Measurements from ENCODE around the gene MAN1A1. TPM values are rescaled to one million over a fixed set of nuclear protein-coding genes. Genes with fewer than 3 reads are reported as not detected.

Gene MAN1A1
- total and polyA plus RNA-seq, 2 of the 8 experiments (the other 6 are each of a cell fraction or from before 2014, with no cell fraction given): 1.8 to 5.4 TPM

GRCh38 chr6:119289651-119290050 lies 59.9 kb downstream of the MAN1A1 start:
- ChIA-PET CTCF (ENCODE audit: partially characterized antibody) (interaction anchor here (0.8 to 1.2 kb wide), 2 partner anchors 11 to 26 kb away, joined by 3 to 4 read pairs; no protein-coding TSS in a partner anchor), POLR2A (ENCODE audit: partially characterized antibody) (no interaction called here)
- Histone ChIP-seq H3K14ac (ENCODE audit: insufficient read length) (no peak overlapping the region), H2AK5ac (ENCODE audit: low read depth, low read length) (no peak overlapping the region), H3K56ac (replicated peaks; ENCODE audit: insufficient read length, low read depth, low read length) (no peak overlapping the region), H3K4ac (replicated peaks; ENCODE audit: insufficient read length, low read depth, low read length) (no peak overlapping the region), H4K5ac (ENCODE audit: insufficient read length, low read depth, low read length) (no peak overlapping the region), H3K18ac (ENCODE audit: extremely low read depth, low read length) (no peak overlapping the region), H3K4me1 (replicated peaks in 1 of 4; ENCODE audit: control insufficient read depth in 3 of 4, insufficient read depth in 4 of 4, low read length in 3 of 4) (no peaks in the 10 kb centered on the region; a peak in 2 of 7 replicates), H3K79me2 (ENCODE audit: control insufficient read depth in 1 of 2, insufficient read depth in 2 of 2, low read length in 2 of 2) (no peaks in the 10 kb centered on the region), H3K79me1 (ENCODE audit: low read depth, low read length) (no peaks in the 10 kb centered on the region), H3K36me3 (ENCODE audit: control insufficient read depth in 2 of 4, insufficient read depth in 4 of 4, low read length in 3 of 4) (no peaks in the 10 kb centered on the region), H3K23ac (ENCODE audit: insufficient read length) (no peak overlapping the region), H4K8ac (ENCODE audit: extremely low read depth, insufficient read depth, low read length) (no peak overlapping the region), H4K91ac (replicated peaks; ENCODE audit: insufficient read length, low read length) (no peak overlapping the region), H2BK20ac (ENCODE audit: low read length) (no peak overlapping the region), H3K9ac (replicated peaks in 1 of 4; ENCODE audit: extremely low read depth in 1 of 4, low read depth in 3 of 4, low read length in 3 of 4) (no peak overlapping the region), H2BK12ac (ENCODE audit: low read depth, low read length) (no peak overlapping the region), H2BK5ac (ENCODE audit: low read depth, low read length) (no peak overlapping the region), H3K27me3 (replicated peaks in 1 of 4; ENCODE audit: control insufficient read depth in 3 of 4, extremely low read depth in 1 of 4, insufficient read depth in 3 of 4, low read length in 3 of 4) (no peaks in the 10 kb centered on the region), H3K9me3 (ENCODE audit: insufficient read depth in 2 of 2, low read depth in 1 of 2, low read length in 1 of 2) (no peaks in the 10 kb centered on the region), H4K20me1 (replicated peaks in 1 of 2; ENCODE audit: control insufficient read depth in 1 of 2, insufficient read depth in 2 of 2, low read length in 2 of 2) (no peaks in the 10 kb centered on the region), H3K4me3 (ENCODE audit: extremely low read depth in 1 of 4, insufficient read depth in 2 of 4, low read depth in 3 of 4, low read length in 4 of 4) (no peak overlapping the region), H2BK120ac (replicated peaks; ENCODE audit: low read depth, low read length) (no peak overlapping the region), H3K23me2 (ENCODE audit: low read depth, low read length) (no peaks in the 10 kb centered on the region), H2AFZ (ENCODE audit: low read length) (no peak overlapping the region), H3K4me2 (ENCODE audit: insufficient read depth in 1 of 2, low read depth in 2 of 2, low read length in 2 of 2) (no peak overlapping the region), H2BK15ac (ENCODE audit: low read length) (no peak overlapping the region), H3K27ac (ENCODE audit: low read depth, low read length) (no peak overlapping the region)
- no peak for FAIRE-seq
- 87% methylated on average over 3 of the region's 3 CpGs; no CpG with 5 or more reads in 1 of the 2 experiments for WGBS, 2 experiments (ENCODE audit: extremely low coverage in 1 of 2, insufficient coverage in 1 of 2, insufficient read length in 1 of 2, insufficient replicate concordance in 2 of 2, low coverage in 1 of 2, low lambda C conversion rate in 2 of 2, missing lambda C conversion rate in 1 of 2)
- TF ChIP-seq CEBPB (IDR thresholded peaks at IDR 0.05; ENCODE audit: low read depth, low read length) (no peak), POU5F1 (IDR thresholded peaks at IDR 0.05; ENCODE audit: low read depth, low read length) (no peak), SUZ12 (IDR thresholded peaks at IDR 0.05; ENCODE audit: low read length) (no peak), RAD21 (IDR thresholded peaks at IDR 0.05 in 1 of 2, conservative IDR thresholded peaks at IDR 0.05 in 1 of 2; ENCODE audit: low read depth in 2 of 2, low read length in 2 of 2) (no peak), YY1 (IDR thresholded peaks at IDR 0.05; ENCODE audit: low read depth, low read length) (no peak), RNF2 (IDR thresholded peaks at IDR 0.05; ENCODE audit: borderline replicate concordance, low read depth, low read length, missing control alignments, poor library complexity, severe bottlenecking) (no peak), BRCA1 (IDR thresholded peaks at IDR 0.05; ENCODE audit: low read depth, low read length) (no peak), SAP30 (IDR thresholded peaks at IDR 0.05; ENCODE audit: insufficient read depth, insufficient replicate concordance, low read length) (no peak), EGR1 (IDR thresholded peaks at IDR 0.05; ENCODE audit: borderline replicate concordance, low read depth, low read length) (no peak), NANOG (IDR thresholded peaks at IDR 0.05; ENCODE audit: insufficient read depth, low read depth, low read length, poor library complexity, severe bottlenecking) (no peak), CHD2 (IDR thresholded peaks at IDR 0.05; ENCODE audit: low read length) (no peak)
- DNase-seq (ENCODE audit: low read depth in 1 of 2, low spot score in 2 of 2): no peak
